ENCODE measurements around the gene PTOV1.

GRCh38 chr19:49835562-49835961 is 15.4 kb upstream of the PTOV1 start:
- TF ChIP-seq POLR2A (IDR thresholded peaks at IDR 0.05) (no peak), CTCF (IDR thresholded peaks at IDR 0.05) (no peak)
